ENCODE data around the gene DMAP1. TPM values are rescaled to one million over a fixed set of nuclear protein-coding genes. Genes with fewer than 3 reads are reported as not detected.

Gene DMAP1
- total and polyA plus RNA-seq, 8 donors: 29.7 to 141 (median 66.6) TPM

DNA sequence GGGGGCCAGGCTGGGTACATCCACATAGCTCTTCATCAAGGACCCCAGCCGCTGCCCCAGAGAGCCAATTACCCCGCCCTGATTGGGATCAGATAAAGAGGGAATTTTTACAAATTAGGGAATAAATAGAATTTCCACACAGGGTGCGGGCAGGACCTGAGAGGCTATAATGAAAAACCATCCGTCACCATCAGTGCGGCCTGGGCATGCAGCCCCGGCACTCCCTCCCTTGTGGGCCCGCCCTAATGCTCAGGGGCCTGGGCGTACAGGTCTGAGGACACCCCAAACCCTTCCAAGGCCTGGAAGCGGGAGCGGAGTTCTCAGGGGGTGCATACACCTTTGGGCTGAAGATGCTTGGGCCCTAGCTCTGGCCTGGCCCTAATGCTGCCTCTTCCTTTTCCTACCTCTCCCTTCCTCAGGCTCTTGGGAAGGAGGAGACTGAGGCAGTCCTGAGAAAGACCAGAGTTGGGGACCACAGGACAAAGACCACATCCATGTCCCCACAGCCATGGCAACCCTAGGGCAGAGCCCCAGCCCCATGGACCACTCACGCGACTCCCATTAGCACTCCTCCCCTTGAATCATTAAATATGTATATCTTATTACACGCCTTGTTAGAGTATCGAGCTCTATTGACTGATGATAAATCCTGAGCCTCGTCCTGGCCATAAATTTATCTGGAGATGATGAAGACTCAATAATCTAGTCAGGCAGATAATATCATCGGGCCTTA, 16.3 kb downstream of the DMAP1 start:
- no peak for DNase-seq
- intact Hi-C loops (cut with DNase I; ENCODE audit: low total_unique reads): no loop called here
- no peak for TF ChIP-seq POLR2A (IDR thresholded peaks at IDR 0.05)
- TF ChIP-seq, protein P1, sequence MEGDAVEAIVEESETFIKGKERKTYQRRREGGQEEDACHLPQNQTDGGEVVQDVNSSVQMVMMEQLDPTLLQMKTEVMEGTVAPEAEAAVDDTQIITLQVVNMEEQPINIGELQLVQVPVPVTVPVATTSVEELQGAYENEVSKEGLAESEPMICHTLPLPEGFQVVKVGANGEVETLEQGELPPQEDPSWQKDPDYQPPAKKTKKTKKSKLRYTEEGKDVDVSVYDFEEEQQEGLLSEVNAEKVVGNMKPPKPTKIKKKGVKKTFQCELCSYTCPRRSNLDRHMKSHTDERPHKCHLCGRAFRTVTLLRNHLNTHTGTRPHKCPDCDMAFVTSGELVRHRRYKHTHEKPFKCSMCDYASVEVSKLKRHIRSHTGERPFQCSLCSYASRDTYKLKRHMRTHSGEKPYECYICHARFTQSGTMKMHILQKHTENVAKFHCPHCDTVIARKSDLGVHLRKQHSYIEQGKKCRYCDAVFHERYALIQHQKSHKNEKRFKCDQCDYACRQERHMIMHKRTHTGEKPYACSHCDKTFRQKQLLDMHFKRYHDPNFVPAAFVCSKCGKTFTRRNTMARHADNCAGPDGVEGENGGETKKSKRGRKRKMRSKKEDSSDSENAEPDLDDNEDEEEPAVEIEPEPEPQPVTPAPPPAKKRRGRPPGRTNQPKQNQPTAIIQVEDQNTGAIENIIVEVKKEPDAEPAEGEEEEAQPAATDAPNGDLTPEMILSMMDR (IDR thresholded peaks at IDR 0.05): no peak
- no peak for TF ChIP-seq EP300 (IDR thresholded peaks at IDR 0.05)
- TF ChIP-seq POLR2AphosphoS5 (IDR thresholded peaks at IDR 0.05): no peak
- H3K27me3 ChIP-seq: no peaks in the 10 kb centered on the region
- H3K27ac ChIP-seq: no peak overlapping the region
- 92 to 97% (median 96%) methylated on average over 14 to 16 of the region's 16 CpGs for WGBS, 5 donors
- H3K4me3 ChIP-seq: no peak overlapping the region
- H3K36me3 ChIP-seq: peaks cover 0 to 35% (median 23%) of the 10 kb centered on the region in 4 donors
- H3K9me3 ChIP-seq: no peaks in the 10 kb centered on the region
- no peaks in the 10 kb centered on the region for H3K4me1 ChIP-seq

DNA sequence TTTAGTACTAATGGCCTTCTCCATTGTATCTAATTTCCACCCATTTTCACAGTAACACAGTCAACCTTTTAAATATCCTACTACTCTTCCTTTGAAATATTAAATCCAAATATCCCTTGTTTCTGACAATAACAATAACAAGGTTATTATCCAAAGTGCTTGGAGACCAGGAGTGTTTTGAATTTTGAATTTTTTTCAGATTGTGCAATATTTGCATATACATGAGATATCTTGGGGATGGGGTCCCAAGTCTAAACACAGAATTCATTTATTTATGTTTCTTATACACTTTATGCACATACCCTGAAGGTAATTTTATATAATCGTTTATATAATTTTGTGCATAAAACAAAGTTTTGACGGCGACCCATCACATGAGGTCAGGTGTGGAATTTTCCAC, 17.5 kb downstream of the DMAP1 start:
- intact Hi-C loops (cut with DNase I; ENCODE audit: low total_unique reads): no loop called here
- no peaks in the 10 kb centered on the region for H3K4me1 ChIP-seq
- no peak overlapping the region for H3K27ac ChIP-seq
- H3K27me3 ChIP-seq: no peaks in the 10 kb centered on the region
- TF ChIP-seq, protein P1 (IDR thresholded peaks at IDR 0.05): no peak
- TF ChIP-seq POLR2A (IDR thresholded peaks at IDR 0.05): no peak
- no peak for TF ChIP-seq EP300 (IDR thresholded peaks at IDR 0.05)
- no peak for TF ChIP-seq POLR2AphosphoS5 (IDR thresholded peaks at IDR 0.05)
- H3K9me3 ChIP-seq: no peaks in the 10 kb centered on the region
- WGBS, 5 donors: 84 to 97% (median 90%) methylated on average over 3 of the region's 3 CpGs
- peaks cover 0 to 32% (median 22%) of the 10 kb centered on the region in 4 donors for H3K36me3 ChIP-seq
- H3K4me3 ChIP-seq: no peak overlapping the region
- no peak for DNase-seq

DNA sequence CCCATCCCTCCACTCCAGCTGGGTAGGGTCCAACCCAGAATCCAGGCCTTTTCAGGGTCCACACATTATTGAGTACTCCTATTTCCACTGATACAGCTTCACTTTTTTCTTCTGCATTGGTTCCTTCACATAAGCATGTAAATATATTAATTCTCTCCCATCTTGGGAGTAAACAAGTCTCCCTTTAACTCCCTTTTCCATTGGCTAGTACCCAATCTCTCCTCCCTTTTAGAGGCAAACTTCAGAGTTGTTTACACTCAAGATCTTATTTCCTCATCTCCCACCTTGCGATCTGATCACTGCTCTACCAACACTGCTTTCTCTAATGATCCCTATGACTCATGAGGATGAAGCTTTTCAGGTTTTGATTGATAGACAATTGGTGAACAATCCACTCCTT, 20.3 kb downstream of the DMAP1 start:
- no peak for DNase-seq
- peaks cover 0 to 26% (median 20%) of the 10 kb centered on the region in 4 donors for H3K36me3 ChIP-seq
- no peaks in the 10 kb centered on the region for H3K27me3 ChIP-seq
- TF ChIP-seq POLR2AphosphoS5 (IDR thresholded peaks at IDR 0.05) (no peak), EP300 (IDR thresholded peaks at IDR 0.05) (no peak), POLR2A (IDR thresholded peaks at IDR 0.05) (no peak)
- TF ChIP-seq, protein P1 (IDR thresholded peaks at IDR 0.05): no peak
- intact Hi-C loops (cut with DNase I; ENCODE audit: low total_unique reads): no loop called here
- H3K27ac ChIP-seq: no peak overlapping the region
- WGBS, 5 donors: 78 to 91% (median 84%) methylated on average over 1 of the region's 1 CpG
- peaks cover 0 to 12% (median 6%) of the 10 kb centered on the region in 4 donors for H3K4me1 ChIP-seq
- no peak overlapping the region for H3K4me3 ChIP-seq
- no peaks in the 10 kb centered on the region for H3K9me3 ChIP-seq

DNA sequence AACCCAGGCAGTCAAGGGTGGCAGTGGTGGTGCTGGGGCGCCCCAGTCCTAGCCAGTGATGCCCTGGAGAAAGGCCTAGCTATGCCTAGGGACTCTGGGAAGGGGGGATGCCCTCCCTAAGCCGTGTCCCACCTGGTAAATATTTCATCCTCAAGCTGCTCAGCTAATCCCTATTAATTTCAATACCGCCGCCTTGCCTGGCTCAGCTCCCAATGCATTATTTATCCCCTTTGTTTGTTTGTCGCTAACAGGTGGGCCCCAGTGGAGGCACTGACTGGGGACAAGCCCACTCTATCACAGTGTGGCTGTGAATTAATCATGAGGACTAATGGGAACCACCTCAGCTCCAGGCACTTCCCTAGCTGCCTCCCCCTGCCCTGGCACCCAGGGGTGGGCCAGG, 22.5 kb downstream of the DMAP1 start:
- peaks cover 0 to 34% (median 24%) of the 10 kb centered on the region in 4 donors for H3K4me1 ChIP-seq

More for the DNA sequence above, 22.5 kb downstream of the DMAP1 start:
- TF ChIP-seq POLR2AphosphoS5 (IDR thresholded peaks at IDR 0.05) (no peak), EP300 (IDR thresholded peaks at IDR 0.05) (no peak), POLR2A (IDR thresholded peaks at IDR 0.05) (no peak)
- TF ChIP-seq, protein P1 (IDR thresholded peaks at IDR 0.05): no peak
- Histone ChIP-seq H3K4me3 (no peak overlapping the region), H3K9me3 (no peaks in the 10 kb centered on the region), H3K27me3 (no peaks in the 10 kb centered on the region), H3K36me3 (peaks cover 0 to 21% (median 18%) of the 10 kb centered on the region in 4 donors), H3K27ac (no peak overlapping the region)
- DNase-seq: no peak
- 90 to 98% (median 93%) methylated on average over 4 to 5 of the region's 5 CpGs for WGBS, 5 donors
- intact Hi-C loops (cut with DNase I; ENCODE audit: low total_unique reads): no loop called here
